HG02588 (cell line): ENCODE data around the gene ZG16B.

Experiments
- ATAC-seq: cut with Tn5 transposase; IDR thresholded peaks from one replicate; pipeline ENCODE4 v1.9.1; 2021; ENCODE audit warnings: mild to moderate bottlenecking, moderate library complexity; ENCODE audit not compliant: unreplicated experiment

Gene ZG16B

GRCh38 chr16:2822496-2822895, 7.6 kb upstream of the ZG16B start:
- ATAC-seq: no peak

- no peak for ATAC-seq
Measured at GRCh38 chr16:2824626-2825025, 5.5 kb upstream of the ZG16B start.

- no peak for ATAC-seq
Measured at GRCh38 chr16:2825049-2825742, 4.9 kb upstream of the ZG16B start.

GRCh38 chr16:2825906-2826305, 4.2 kb upstream of the ZG16B start:
- ATAC-seq: no peak

- ATAC-seq: no peak
Measured at GRCh38 chr16:2826591-2827373, 3.3 kb upstream of the ZG16B start.

GRCh38 chr16:2827374-2827791, 2.7 kb upstream of the ZG16B start:
- ATAC-seq: no peak

- no peak for ATAC-seq
Measured at GRCh38 chr16:2827831-2828520, 2.1 kb upstream of the ZG16B start.

- no peak for ATAC-seq
Measured at GRCh38 chr16:2828521-2828840, 1.6 kb upstream of the ZG16B start.

GRCh38 chr16:2828876-2829430, 1.1 kb upstream of the ZG16B start:
- ATAC-seq: no peak

GRCh38 chr16:2830355-2830695, 222 bp downstream of the ZG16B start:
- ATAC-seq: no peak

- ATAC-seq: no peak
Measured at GRCh38 chr16:2831203-2831602, 1.1 kb downstream of the ZG16B start.

GRCh38 chr16:2833776-2834175, 3.7 kb downstream of the ZG16B start:
- ATAC-seq: no peak

GRCh38 chr16:2834968-2835367, 4.9 kb downstream of the ZG16B start:
- ATAC-seq: no peak

GRCh38 chr16:2835638-2836493, 5.8 kb downstream of the ZG16B start:
- ATAC-seq: no peak

- ATAC-seq: no peak
Measured at GRCh38 chr16:2836646-2837508, 6.8 kb downstream of the ZG16B start.

- ATAC-seq: no peak
Measured at GRCh38 chr16:2838928-2839327, 8.8 kb downstream of the ZG16B start.

- ATAC-seq: no peak
Measured at GRCh38 chr16:2839650-2840450, 9.7 kb downstream of the ZG16B start.

- no peak for ATAC-seq
Measured at GRCh38 chr16:2840914-2841313, 10.8 kb downstream of the ZG16B start.
